ENCODE results near the gene ENO2. TPM values are rescaled to one million over a fixed set of nuclear protein-coding genes. Genes with fewer than 3 reads are reported as not detected.

The ENO2 gene
- total RNA-seq, 2 experiments from 2014 or later, result 315 to 330 TPM

- POLR2A ChIA-PET, result interaction anchor here (0.7 to 36.0 kb wide), 5 partner anchors 9 to 39 kb away, joined by 3 to 1266 read pairs (median 3); partner anchors contain the start of genes C12orf57, PTPN6 and RNU7-1
- Mint-ChIP-seq H3K4me3 (peak overlapping the region; percentile 78), H3K4me1 (ENCODE audit: low read depth) (peaks cover 65% of the 10 kb centered on the region), H3K36me3 (ENCODE audit: low read depth) (peaks cover 12% of the 10 kb centered on the region), H3K27me3 (no peaks in the 10 kb centered on the region), H3K27ac (peak overlapping the region; percentile 81), H3K9me3 (no peaks in the 10 kb centered on the region)
- CTCF ChIA-PET, result interaction anchor here (1.3 to 7.3 kb wide), 6 partner anchors 8 to 78 kb away, joined by 3 to 108 read pairs (median 3); partner anchors contain the start of genes C12orf57, CDCA3, RNU7-1 and USP5
- no peak for ATAC-seq
- no peak for TF ChIP-seq CTCF (IDR thresholded peaks at IDR 0.05)
- DNase-seq, result no peak
- intact Hi-C loops (cut with micrococcal nuclease), result no loop called here
Measured at GRCh38 chr12:6929466-6930452, 15.4 kb downstream of the ENO2 start.

- POLR2A ChIA-PET, result interaction anchor here (1.9 to 36.0 kb wide), 2 partner anchors 16 to 22 kb away, joined by 5 to 1266 read pairs; partner anchors contain the start of genes C12orf57, PTPN6 and RNU7-1
Measured at GRCh38 chr12:6932766-6933165, 18.4 kb downstream of the ENO2 start.

GRCh38 chr12:6934110-6934509 is 19.7 kb downstream of the ENO2 start:
- ChIA-PET POLR2A (interaction anchor here (0.6 to 36.0 kb wide), 9 partner anchors 9 to 72 kb away, joined by 3 to 1266 read pairs (median 3); partner anchors contain the start of genes C12orf57, EMG1, PHB2 and PTPN6), CTCF (interaction anchor here (0.6 to 22.8 kb wide), 4 partner anchors 7 to 26 kb away, joined by 3 to 460 read pairs (median 56); partner anchors contain the start of gene ATN1)
- Mint-ChIP-seq H3K9me3 (no peaks in the 10 kb centered on the region), H3K27me3 (no peaks in the 10 kb centered on the region), H3K36me3 (ENCODE audit: low read depth) (peaks cover 29% of the 10 kb centered on the region), H3K4me3 (no peak overlapping the region), H3K4me1 (ENCODE audit: low read depth) (peaks cover 70% of the 10 kb centered on the region), H3K27ac (peak overlapping the region; percentile 75)
- TF ChIP-seq CTCF (IDR thresholded peaks at IDR 0.05), result no peak
- DNase-seq (no peak), ATAC-seq (no peak)
- intact Hi-C loops (cut with micrococcal nuclease), result no loop called here

More at GRCh38 chr12:6932766-6933165, 18.4 kb downstream of the ENO2 start:
- Mint-ChIP-seq H3K4me1 (ENCODE audit: low read depth) (peaks cover 69% of the 10 kb centered on the region), H3K9me3 (no peaks in the 10 kb centered on the region), H3K27me3 (no peaks in the 10 kb centered on the region), H3K36me3 (ENCODE audit: low read depth) (peaks cover 30% of the 10 kb centered on the region), H3K4me3 (no peak overlapping the region), H3K27ac (peak overlapping the region; percentile 82)
- no peak for ATAC-seq
- intact Hi-C loops (cut with micrococcal nuclease), result no loop called here
- CTCF ChIA-PET, result interaction anchor here (0.8 to 22.8 kb wide), 4 partner anchors 9 to 88 kb away, joined by 3 to 460 read pairs (median 3); no protein-coding TSS in a partner anchor
- TF ChIP-seq CTCF (IDR thresholded peaks at IDR 0.05), result no peak
- DNase-seq, result no peak

GRCh38 chr12:6935371-6936193 is 21.2 kb downstream of the ENO2 start:
- Mint-ChIP-seq H3K27me3 (no peaks in the 10 kb centered on the region), H3K9me3 (no peaks in the 10 kb centered on the region), H3K27ac (peak overlapping the region; percentile 98), H3K36me3 (ENCODE audit: low read depth) (peaks cover 35% of the 10 kb centered on the region), H3K4me1 (ENCODE audit: low read depth) (peaks cover 61% of the 10 kb centered on the region), H3K4me3 (peak overlapping the region; percentile 83)
- ChIA-PET POLR2A (interaction anchor here (0.8 to 36.0 kb wide), 8 partner anchors 9 to 82 kb away, joined by 3 to 1266 read pairs (median 9); partner anchors contain the start of genes ATN1, C12orf57, EMG1 and LRRC23), CTCF (interaction anchor here (0.9 to 22.8 kb wide), 7 partner anchors 9 to 107 kb away, joined by 3 to 460 read pairs (median 26); partner anchors contain the start of genes ATN1 and SPSB2)
- TF ChIP-seq CTCF (IDR thresholded peaks at IDR 0.05), result no peak
- ATAC-seq (no peak), DNase-seq (no peak)
- intact Hi-C loops (cut with micrococcal nuclease), result no loop called here
